Vagina (tissue), 2 donors: ENCODE measurements around the gene MGAT3.

Experiments used
- CTCF ChIP-seq, 3 experiments: fragments of 450-650 bp in 2 of 3; fragments of 200-600 bp in 1 of 3; sonication (generic) in 1 of 3; IDR thresholded peaks; one replicate each; pipeline ENCODE4 v1.5.1; 2017 to 2019; ENCODE audit warnings: antibody characterized with exemption in 3 of 3, mild to moderate bottlenecking in 2 of 3, moderate library complexity in 2 of 3
- POLR2A ChIP-seq, 2 donors: fragments of 450-650 bp; IDR thresholded peaks; one replicate each; pipeline ENCODE4 v1.6.1; 2017; ENCODE audit warnings: antibody characterized with exemption in 2 of 2, mild to moderate bottlenecking in 2 of 2, moderate library complexity in 2 of 2

- no peak for TF ChIP-seq POLR2A (IDR thresholded peaks at IDR 0.05)
- TF ChIP-seq CTCF (IDR thresholded peaks at IDR 0.05) = no peak
These were observed 365 bp downstream of the MGAT3 start for GRCh38 chr22:39457198-39457555.
